C4-2B (cell line): ENCODE measurements around the gene GPR68.

Source experiments
- ZFX ChIP-seq: fragments of 450-650 bp; IDR thresholded peaks from 2 replicates; pipeline ENCODE4 v1.6.1; 2017
- TF ChIP-seq, protein P1 (sequence below): fragments of 450-650 bp; conservative IDR thresholded peaks from 2 replicates; pipeline ENCODE4 v1.5.1; 2017; ENCODE audit warnings: mild to moderate bottlenecking

DNA sequence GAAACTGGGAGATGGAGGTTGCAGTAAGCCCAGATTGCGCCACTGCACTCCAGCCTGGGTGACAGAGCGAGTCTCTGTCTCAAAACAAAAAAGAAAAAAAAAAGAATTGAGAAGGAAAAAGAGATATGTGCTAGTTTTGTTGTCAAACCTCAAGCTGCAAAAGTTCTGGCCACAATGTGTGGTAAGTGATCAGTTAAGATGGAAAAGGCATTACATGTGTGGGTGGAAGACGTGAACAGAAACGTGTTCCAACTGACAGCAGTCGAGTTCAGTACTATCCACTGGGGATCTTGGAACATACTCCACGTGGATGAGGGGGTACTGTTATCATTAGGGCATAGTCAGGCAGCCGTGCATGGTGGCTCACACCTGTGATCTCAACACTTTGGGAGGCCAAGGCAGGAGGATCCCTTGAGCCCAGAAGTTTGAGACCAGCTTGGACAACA lies 17.3 kb downstream of the GPR68 start:
- TF ChIP-seq, protein P1, sequence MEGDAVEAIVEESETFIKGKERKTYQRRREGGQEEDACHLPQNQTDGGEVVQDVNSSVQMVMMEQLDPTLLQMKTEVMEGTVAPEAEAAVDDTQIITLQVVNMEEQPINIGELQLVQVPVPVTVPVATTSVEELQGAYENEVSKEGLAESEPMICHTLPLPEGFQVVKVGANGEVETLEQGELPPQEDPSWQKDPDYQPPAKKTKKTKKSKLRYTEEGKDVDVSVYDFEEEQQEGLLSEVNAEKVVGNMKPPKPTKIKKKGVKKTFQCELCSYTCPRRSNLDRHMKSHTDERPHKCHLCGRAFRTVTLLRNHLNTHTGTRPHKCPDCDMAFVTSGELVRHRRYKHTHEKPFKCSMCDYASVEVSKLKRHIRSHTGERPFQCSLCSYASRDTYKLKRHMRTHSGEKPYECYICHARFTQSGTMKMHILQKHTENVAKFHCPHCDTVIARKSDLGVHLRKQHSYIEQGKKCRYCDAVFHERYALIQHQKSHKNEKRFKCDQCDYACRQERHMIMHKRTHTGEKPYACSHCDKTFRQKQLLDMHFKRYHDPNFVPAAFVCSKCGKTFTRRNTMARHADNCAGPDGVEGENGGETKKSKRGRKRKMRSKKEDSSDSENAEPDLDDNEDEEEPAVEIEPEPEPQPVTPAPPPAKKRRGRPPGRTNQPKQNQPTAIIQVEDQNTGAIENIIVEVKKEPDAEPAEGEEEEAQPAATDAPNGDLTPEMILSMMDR = no peak
- no peak for TF ChIP-seq ZFX
